HG02763 (cell line): ENCODE results near the gene DOCK7.

Source experiments
- ATAC-seq: cut with Tn5 transposase; IDR thresholded peaks from one replicate; pipeline ENCODE4 v1.9.1; 2021; ENCODE audit warnings: mild to moderate bottlenecking, moderate library complexity; ENCODE audit not compliant: unreplicated experiment

DOCK7 gene

GRCh38 chr1:62467092-62467491, 221.1 kb downstream of the DOCK7 start:
- ATAC-seq, result no peak

GRCh38 chr1:62462370-62462769, 225.8 kb downstream of the DOCK7 start:
- no peak for ATAC-seq

- ATAC-seq, result no peak
These were observed 230.2 kb downstream of the DOCK7 start for GRCh38 chr1:62457955-62458354.

GRCh38 chr1:62452951-62453350, 235.2 kb downstream of the DOCK7 start:
- ATAC-seq, result no peak

GRCh38 chr1:62450301-62450700, 237.9 kb downstream of the DOCK7 start:
- ATAC-seq, result no peak

- no peak for ATAC-seq
These were observed 239.8 kb downstream of the DOCK7 start for GRCh38 chr1:62448221-62448933.

GRCh38 chr1:62444701-62445100, 243.5 kb downstream of the DOCK7 start:
- no peak for ATAC-seq

GRCh38 chr1:62439652-62440371, 248.4 kb downstream of the DOCK7 start:
- peak; percentile 15 for ATAC-seq

- ATAC-seq, result no peak
These were observed 250.0 kb downstream of the DOCK7 start for GRCh38 chr1:62438163-62438562.

- ATAC-seq, result no peak
These were observed 250.8 kb downstream of the DOCK7 start for GRCh38 chr1:62437273-62437940.

GRCh38 chr1:62436466-62437272, 251.5 kb downstream of the DOCK7 start, which contains the start of gene USP1:
Gene USP1, plus strand, starts transcription at chr1:62437049. Its CDS starts 2,819 bp downstream, at chr1:62439868.
- peak; percentile 74 for ATAC-seq

- no peak for ATAC-seq
These were observed 252.1 kb downstream of the DOCK7 start for GRCh38 chr1:62436039-62436465.

GRCh38 chr1:62435231-62436038, 252.8 kb downstream of the DOCK7 start:
- no peak for ATAC-seq

GRCh38 chr1:62434618-62435001, 253.6 kb downstream of the DOCK7 start:
- no peak for ATAC-seq

- no peak for ATAC-seq
These were observed 254.1 kb downstream of the DOCK7 start for GRCh38 chr1:62433861-62434617.

- ATAC-seq, result no peak
These were observed 258.6 kb downstream of the DOCK7 start for GRCh38 chr1:62429581-62429980.

- ATAC-seq, result no peak
These were observed 259.8 kb downstream of the DOCK7 start for GRCh38 chr1:62428351-62428750.

- ATAC-seq, result no peak
These were observed 261.4 kb downstream of the DOCK7 start for GRCh38 chr1:62426794-62427193.

- ATAC-seq, result no peak
These were observed 261.9 kb downstream of the DOCK7 start for GRCh38 chr1:62426237-62426636.
